ENCODE results near the gene DENND5B.

Gene DENND5B

GRCh38 chr12:31591380-31591901 is 505 bp upstream of the DENND5B start:
- peak in 1 of 2 experiments; percentile 5 for DNase-seq (ENCODE audit: low read depth in 1 of 2, low spot score in 1 of 2)
- no peak for TF ChIP-seq REST (IDR thresholded peaks at IDR 0.05; ENCODE audit: insufficient replicate concordance, low read depth)
- TF ChIP-seq SPI1 (IDR thresholded peaks at IDR 0.05; ENCODE audit: borderline replicate concordance, low read depth): no peak
- TF ChIP-seq CTCF (IDR thresholded peaks at IDR 0.05; ENCODE audit: insufficient read depth, low read length): no peak
- TF ChIP-seq POLR2AphosphoS5 (IDR thresholded peaks at IDR 0.05; ENCODE audit: low read depth): no peak
- no peak for TF ChIP-seq GABPA (IDR thresholded peaks at IDR 0.05; ENCODE audit: low read depth)
- Histone ChIP-seq H3K4me3 (replicated peaks; ENCODE audit: insufficient read depth, low read length) (peak overlapping the region; percentile 81), H3K27me3 (ENCODE audit: insufficient read depth, poor library complexity, severe bottlenecking) (peaks cover 5% of the 10 kb centered on the region), H3K27ac (replicated peaks) (no peak overlapping the region)

GRCh38 chr12:31589904-31590641 is 863 bp downstream of the DENND5B start:
- TF ChIP-seq CTCF (IDR thresholded peaks at IDR 0.05; ENCODE audit: insufficient read depth, low read length) (no peak), POLR2AphosphoS5 (IDR thresholded peaks at IDR 0.05; ENCODE audit: low read depth) (peak; percentile 13; the same call in 1 of the 2 replicates), REST (IDR thresholded peaks at IDR 0.05; ENCODE audit: insufficient replicate concordance, low read depth) (no peak), SPI1 (IDR thresholded peaks at IDR 0.05; ENCODE audit: borderline replicate concordance, low read depth) (no peak), GABPA (IDR thresholded peaks at IDR 0.05; ENCODE audit: low read depth) (no peak)
- peak; percentile 12 to 53 for DNase-seq (ENCODE audit: low read depth in 1 of 2, low spot score in 1 of 2)
- Histone ChIP-seq H3K27me3 (ENCODE audit: insufficient read depth, poor library complexity, severe bottlenecking) (peaks cover 5% of the 10 kb centered on the region), H3K27ac (replicated peaks) (peak overlapping the region; percentile 75), H3K4me3 (replicated peaks; ENCODE audit: insufficient read depth, low read length) (peak overlapping the region; percentile 81)

GRCh38 chr12:31589598-31589903 is 1.4 kb downstream of the DENND5B start:
- peak in 1 of 2 experiments; percentile 57 for DNase-seq (ENCODE audit: low read depth in 1 of 2, low spot score in 1 of 2)

More at GRCh38 chr12:31589598-31589903, 1.4 kb downstream of the DENND5B start:
- Histone ChIP-seq H3K4me3 (replicated peaks; ENCODE audit: insufficient read depth, low read length) (peak overlapping the region; percentile 81), H3K27ac (replicated peaks) (no peak overlapping the region), H3K27me3 (ENCODE audit: insufficient read depth, poor library complexity, severe bottlenecking) (peaks cover 5% of the 10 kb centered on the region)
- TF ChIP-seq GABPA (IDR thresholded peaks at IDR 0.05; ENCODE audit: low read depth) (no peak), REST (IDR thresholded peaks at IDR 0.05; ENCODE audit: insufficient replicate concordance, low read depth) (no peak), POLR2AphosphoS5 (IDR thresholded peaks at IDR 0.05; ENCODE audit: low read depth) (no peak), CTCF (IDR thresholded peaks at IDR 0.05; ENCODE audit: insufficient read depth, low read length) (no peak), SPI1 (IDR thresholded peaks at IDR 0.05; ENCODE audit: borderline replicate concordance, low read depth) (no peak)
